GM23248 (cell line): Measurements from ENCODE around the gene NR2F2. TPM values are rescaled to one million over a fixed set of nuclear protein-coding genes. Genes with fewer than 3 reads are reported as not detected.

Source experiments
- DNase-seq: peaks from one replicate; pipeline ENCODE4 v3.0.0-alpha.2; 2015
- H2AFZ ChIP-seq: fragments of 200-600 bp; sonication (generic); 2 replicates; pipeline ENCODE4 v1.6.1; 2016; ENCODE audit warnings: antibody characterized with exemption
- H3F3A ChIP-seq: fragments of 200-600 bp; sonication (generic); 2 replicates; pipeline ENCODE4 v1.6.1; 2016; ENCODE audit warnings: mild to moderate bottlenecking, antibody characterized with exemption, mixed run types; ENCODE audit not compliant: insufficient read depth
- H3K27ac ChIP-seq: fragments of 200-600 bp; sonication (generic); 2 replicates; pipeline ENCODE4 v1.5.1; 2016; ENCODE audit warnings: mild to moderate bottlenecking
- H3K27me3 ChIP-seq: fragments of 200-600 bp; sonication (generic); replicated peaks from 2 replicates; pipeline ENCODE4 v1.6.1; 2016; ENCODE audit warnings: mild to moderate bottlenecking; ENCODE audit not compliant: insufficient read depth
- H3K36me3 ChIP-seq: fragments of 200-600 bp; sonication (generic); 2 replicates; pipeline ENCODE4 v1.6.1; 2016; ENCODE audit warnings: low read depth, mild to moderate bottlenecking
- H3K4me1 ChIP-seq: fragments of 200-600 bp; sonication (generic); 2 replicates; pipeline ENCODE4 v1.6.1; 2016; ENCODE audit warnings: mild to moderate bottlenecking; ENCODE audit not compliant: insufficient read depth
- H3K4me2 ChIP-seq: fragments of 200-600 bp; sonication (generic); one replicate; pipeline ENCODE4 v1.6.1; 2016; ENCODE audit warnings: mild to moderate bottlenecking; ENCODE audit not compliant: unreplicated experiment
- H3K4me3 ChIP-seq: fragments of 200-600 bp; sonication (generic); 2 replicates; pipeline ENCODE4 v1.5.1; 2016; ENCODE audit warnings: mild to moderate bottlenecking
- H3K79me2 ChIP-seq: fragments of 200-600 bp; sonication (generic); 2 replicates; pipeline ENCODE4 v1.6.1; 2016; ENCODE audit warnings: mild to moderate bottlenecking; ENCODE audit not compliant: insufficient read depth
- H3K9ac ChIP-seq: fragments of 200-600 bp; sonication (generic); 2 replicates; pipeline ENCODE4 v1.6.1; 2016; ENCODE audit warnings: mild to moderate bottlenecking
- H3K9me2 ChIP-seq: fragments of 200-600 bp; sonication (generic); 2 replicates; pipeline ENCODE4 v1.6.1; 2016; ENCODE audit warnings: mixed run types, mild to moderate bottlenecking, moderate library complexity; ENCODE audit not compliant: insufficient read depth
- H3K9me3 ChIP-seq: fragments of 200-600 bp; sonication (generic); one replicate; pipeline ENCODE4 v1.6.1; 2017; ENCODE audit warnings: low read depth
- H4K20me1 ChIP-seq: fragments of 200-600 bp; sonication (generic); 2 replicates; pipeline ENCODE4 v1.6.0; 2016; ENCODE audit not compliant: insufficient read depth
- EZH2 ChIP-seq: fragments of 200-600 bp; sonication (generic); IDR thresholded peaks from 2 replicates; pipeline ENCODE4 v1.6.1; 2018; ENCODE audit warnings: antibody characterized with exemption, mild to moderate bottlenecking; ENCODE audit not compliant: insufficient read depth, poor library complexity, severe bottlenecking
- EZH2phosphoT487 ChIP-seq: fragments of 200-600 bp; sonication (generic); IDR thresholded peaks from 2 replicates; pipeline ENCODE4 v1.6.1; 2018; ENCODE audit warnings: antibody characterized with exemption, moderate library complexity, mild to moderate bottlenecking, low read depth; ENCODE audit not compliant: insufficient read depth
- WGBS, 2 experiments: methylation state at CpG; one replicate each; pipeline ENCODE4 v1.1.6; 2015 to 2017; ENCODE audit warnings: low lambda C conversion rate in 2 of 2, low coverage in 1 of 2; ENCODE audit errors: missing lambda C conversion rate in 2 of 2; 5-methylcytosine and 5-hydroxymethylcytosine counted together
- in situ Hi-C: fragments of 300-500 bp; cut with MboI; formaldehyde crosslinking; loops from 2 replicates; pipeline ENCODE4 v1.15.0; 2020
- polyA plus RNA-seq: library from polyadenylated mRNA; unstranded; fragments of >200 nt; fragmentation: Nextera tagmentation; extraction: Ambion mirVana; gene quantifications from 2 replicates; pipeline ENCODE4 v1.2.1, GENCODE V29; 2016
- total RNA-seq: library from RNA; depleted of rRNA; stranded (reverse); fragments of >200 nt; shearing (Covaris generic); gene quantifications from 2 replicates; pipeline ENCODE4 v1.2.3, GENCODE V29; 2014; rRNA removed

Gene NR2F2
- total RNA-seq (5.9 and 7.3 TPM in 2 replicates), polyA plus RNA-seq (23.8 and 25.1 TPM in 2 replicates)

- Histone ChIP-seq H3K4me3 (peak within 1 kb of the TSS; percentile 99), H4K20me1 (no peaks in the 10 kb centered on the region), H3K9me3 (no peaks in the 10 kb centered on the region), H3K9ac (peak within 1 kb of the TSS; percentile 93), H3K4me2 (peak within 1 kb of the TSS; percentile 89), H3K27me3 (no peaks in the 10 kb centered on the region), H3F3A (peaks cover 46% of the 10 kb centered on the region), H3K27ac (peak within 1 kb of the TSS; percentile 94), H3K36me3 (peaks cover 17% of the 10 kb centered on the region), H3K79me2 (peaks cover 85% of the 10 kb centered on the region), H3K9me2 (no peaks in the 10 kb centered on the region), H2AFZ (peak within 1 kb of the TSS; percentile 89), H3K4me1 (peaks cover 24% of the 10 kb centered on the region)
- WGBS, 2 experiments = 1% methylated on average over 49 to 76 of the region's 78 CpGs
- in situ Hi-C loops = no loop called here
- TF ChIP-seq EZH2 (no peak), EZH2phosphoT487 (no peak)
- DNase-seq = peak; percentile 100
These were observed at the start of gene NR2F2 for GRCh38 chr15:96330450-96331143. Gene NR2F2 (plus strand): TSS chr15:96330700. CDS start chr15:96332106, 1,406 bp downstream.

DNA sequence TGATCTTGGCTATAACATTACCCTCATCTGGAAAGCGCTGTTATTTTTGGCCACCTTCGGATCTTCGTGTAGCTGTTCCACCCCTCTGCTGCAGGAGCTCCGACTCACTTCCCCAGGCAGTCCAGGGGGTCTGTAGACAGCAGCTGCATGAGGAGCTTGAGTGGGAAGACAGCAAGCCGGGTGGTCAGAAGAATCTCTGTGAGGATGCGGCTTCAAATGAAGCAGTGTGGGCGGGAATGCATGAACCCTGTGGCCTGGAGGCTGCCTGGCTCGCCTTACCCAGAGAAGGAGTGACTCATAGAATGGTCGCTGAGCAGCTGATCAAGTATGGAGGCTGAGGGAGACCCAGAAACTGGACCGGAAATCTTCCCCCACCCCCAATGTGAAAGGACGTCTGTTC is 45.2 kb upstream of the NR2F2 start:
- TF ChIP-seq EZH2 = no peak
- H3K27me3 ChIP-seq = no peaks in the 10 kb centered on the region
- H3K9ac ChIP-seq = no peak overlapping the region
- in situ Hi-C loops = no loop called here
- peak overlapping the region; percentile 72 for H3K4me2 ChIP-seq
- H3K27ac ChIP-seq = peak overlapping the region; percentile 25; the same call in 1 of the 2 replicates
- peak overlapping the region; percentile 21; the same call in 1 of the 2 replicates for H3K4me3 ChIP-seq
- H2AFZ ChIP-seq = peak overlapping the region; percentile 52
- H3K9me2 ChIP-seq = no peaks in the 10 kb centered on the region
- no peaks in the 10 kb centered on the region for H4K20me1 ChIP-seq
- peaks cover 10% of the 10 kb centered on the region for H3K4me1 ChIP-seq
- H3K9me3 ChIP-seq = no peaks in the 10 kb centered on the region
- no peaks in the 10 kb centered on the region for H3K36me3 ChIP-seq
- H3F3A ChIP-seq = peaks cover 8% of the 10 kb centered on the region
- 25 to 26% methylated on average over 11 of the region's 11 CpGs for WGBS, 2 experiments
- H3K79me2 ChIP-seq = no peaks in the 10 kb centered on the region
- peak; percentile 80 for DNase-seq

GRCh38 chr15:96285729-96286254 is 44.7 kb upstream of the NR2F2 start:
- DNase-seq = no peak
- Histone ChIP-seq H3K4me3 (no peak overlapping the region), H4K20me1 (no peaks in the 10 kb centered on the region), H3K4me2 (peak overlapping the region; percentile 72), H3K9me3 (no peaks in the 10 kb centered on the region), H3K9ac (no peak overlapping the region), H3K4me1 (peaks cover 10% of the 10 kb centered on the region), H3K79me2 (no peaks in the 10 kb centered on the region), H3K9me2 (no peaks in the 10 kb centered on the region), H3K36me3 (no peaks in the 10 kb centered on the region), H2AFZ (peak overlapping the region; percentile 52), H3F3A (peaks cover 8% of the 10 kb centered on the region), H3K27me3 (no peaks in the 10 kb centered on the region), H3K27ac (peak overlapping the region; percentile 25; the same call in 1 of the 2 replicates)
- TF ChIP-seq EZH2phosphoT487 (no peak), EZH2 (no peak)
- in situ Hi-C loops = no loop called here
- WGBS, 2 experiments = 83 to 90% methylated on average over 18 of the region's 18 CpGs

DNA sequence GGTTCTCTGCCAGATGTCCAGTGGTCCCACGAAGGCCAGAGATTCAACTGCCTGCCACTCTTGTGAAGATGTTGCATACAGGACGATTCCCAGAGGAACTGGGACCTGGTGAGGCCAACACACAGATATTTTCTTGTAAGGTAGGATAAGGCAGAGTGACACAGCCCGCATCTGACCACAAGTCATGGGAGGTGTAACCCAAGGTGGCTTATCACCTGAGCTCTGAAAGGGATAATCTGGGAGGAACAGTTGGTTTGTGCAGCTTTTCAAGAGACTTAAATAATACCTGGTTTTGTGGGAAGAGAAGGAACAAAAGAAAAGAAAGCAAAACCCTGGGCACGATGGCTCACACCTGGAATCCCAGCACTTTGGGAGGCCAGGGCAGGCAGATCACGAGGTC is 39.8 kb upstream of the NR2F2 start:
- Histone ChIP-seq H3K27me3 (no peaks in the 10 kb centered on the region), H2AFZ (no peak overlapping the region), H3K36me3 (no peaks in the 10 kb centered on the region), H3K4me3 (no peak overlapping the region), H3K4me1 (peaks cover under 1% of the 10 kb centered on the region), H3K27ac (no peak overlapping the region), H3K4me2 (no peak overlapping the region), H3F3A (0 out of 2 replicates have a peak, but pooled peaks cover 7% of the 10 kb centered on the region), H3K9ac (no peak overlapping the region), H4K20me1 (no peaks in the 10 kb centered on the region), H3K9me2 (no peaks in the 10 kb centered on the region), H3K79me2 (no peaks in the 10 kb centered on the region), H3K9me3 (no peaks in the 10 kb centered on the region)
- in situ Hi-C loops = no loop called here
- TF ChIP-seq EZH2phosphoT487 (no peak), EZH2 (no peak)
- no peak for DNase-seq
- WGBS, 2 experiments = 67 to 69% methylated on average over 5 of the region's 5 CpGs
